ENCODE data around the gene PPM1J. TPM values are rescaled to one million over a fixed set of nuclear protein-coding genes. Genes with fewer than 3 reads are reported as not detected.

PPM1J gene
- total and polyA plus RNA-seq, 9 of the 15 experiments (the other 6 are each of a cell fraction or from before 2014, with no cell fraction given), result 0.25 to 10.5 (median 4.2) TPM

GRCh38 chr1:112714313-112715263, 544 bp downstream of the PPM1J start (continued):
- TF ChIP-seq PBX2 (CRISPR knock-in tag; IDR thresholded peaks at IDR 0.05; ENCODE audit: low read depth) (no peak), PBX2 (tag; conservative IDR thresholded peaks at IDR 0.05; ENCODE audit: low read depth) (no peak), FOXJ2 (tag; IDR thresholded peaks at IDR 0.05) (no peak), POLR3G (IDR thresholded peaks at IDR 0.05; ENCODE audit: extremely low read depth, insufficient read length, insufficient replicate concordance) (no peak), ATF3 (IDR thresholded peaks at IDR 0.05) (no peak), ATF3 (CRISPR knock-in tag; conservative IDR thresholded peaks at IDR 0.05) (no peak), KLF1 (tag; IDR thresholded peaks at IDR 0.05) (no peak), ZBTB1 (CRISPR knock-in tag; IDR thresholded peaks at IDR 0.05; ENCODE audit: borderline replicate concordance, low read depth) (no peak), BACH1 (tag; IDR thresholded peaks at IDR 0.05) (no peak), HNRNPL (IDR thresholded peaks at IDR 0.05; ENCODE audit: low read depth, low read length) (no peak), ZNF280A (IDR thresholded peaks at IDR 0.05; ENCODE audit: low read depth, partially characterized antibody) (no peak), ZNF589 (CRISPR knock-in tag; IDR thresholded peaks at IDR 0.05; ENCODE audit: low read depth) (no peak), NR2C1 (IDR thresholded peaks at IDR 0.05) (no peak), NR2C1 (tag; IDR thresholded peaks at IDR 0.05) (no peak), ELK3 (CRISPR knock-in tag; IDR thresholded peaks at IDR 0.05) (no peak), NR4A1 (CRISPR knock-in tag; IDR thresholded peaks at IDR 0.05) (no peak), NR4A1 (tag; IDR thresholded peaks at IDR 0.05) (0 out of 2 replicates have a peak, but pooled peaks have one; percentile 35), ZNF316 (IDR thresholded peaks at IDR 0.05) (no peak), CLOCK (CRISPR knock-in tag; IDR thresholded peaks at IDR 0.05; ENCODE audit: borderline replicate concordance) (no peak)
